A673 (cell line): ENCODE measurements around the gene MRPL40. TPM values are rescaled to one million over a fixed set of nuclear protein-coding genes. Genes with fewer than 3 reads are reported as not detected.

ENCODE experiments used
- BruUV-seq: library from RNA; stranded (reverse); fragments of 400-500 nt; replicated peaks from 2 replicates; lab custom pipeline; 2021; lab: Mats Ljungman, UMichigan
- CTCF ChIA-PET: fragments of 300-600 bp; sonication (Branson Sonifier 250); formaldehyde crosslinking; loops from one replicate; lab custom pipeline; 2022; ENCODE audit warnings: antibody characterized with exemption; lab: Charles Lee
- POLR2A ChIA-PET: fragments of 300-600 bp; sonication (Branson Sonifier 250); formaldehyde crosslinking; loops from one replicate; lab custom pipeline; 2022; ENCODE audit warnings: antibody characterized with exemption; ENCODE audit not compliant: low non-redundant PET; lab: Charles Lee
- DNase-seq: peaks from one replicate; pipeline ENCODE4 v3.0.0-alpha.2; 2015; ENCODE audit warnings: low spot score
- H3K27ac ChIP-seq: fragments of 200-600 bp; sonication (generic); 2 replicates; pipeline ENCODE4 v1.5.1; 2016; ENCODE audit warnings: mixed run types, low read depth, mild to moderate bottlenecking, mixed read lengths, antibody characterized with exemption, low read length; ENCODE audit not compliant: poor library complexity, severe bottlenecking
- H3K27me3 ChIP-seq: fragments of 200-600 bp; sonication (generic); replicated peaks from 2 replicates; pipeline ENCODE4 v1.6.1; 2017; ENCODE audit warnings: mixed run types, low read depth, mild to moderate bottlenecking, mixed read lengths, antibody characterized with exemption, low read length; ENCODE audit not compliant: insufficient read depth, poor library complexity
- H3K36me3 ChIP-seq: fragments of 200-600 bp; sonication (generic); 2 replicates; pipeline ENCODE4 v1.6.1; 2016; ENCODE audit warnings: mixed run types, mild to moderate bottlenecking, mixed read lengths, antibody characterized with exemption, low read length; ENCODE audit not compliant: insufficient read depth, poor library complexity, severe bottlenecking
- H3K4me1 ChIP-seq: fragments of 200-600 bp; sonication (generic); 2 replicates; pipeline ENCODE4 v1.6.1; 2017; ENCODE audit warnings: mixed run types, mild to moderate bottlenecking, mixed read lengths, antibody characterized with exemption, low read length; ENCODE audit not compliant: insufficient read depth, poor library complexity, severe bottlenecking
- H3K4me3 ChIP-seq: fragments of 200-600 bp; sonication (generic); 2 replicates; pipeline ENCODE4 v1.5.1; 2016; ENCODE audit warnings: low read depth, mixed run types, mild to moderate bottlenecking, mixed read lengths, low read length; ENCODE audit not compliant: poor library complexity, severe bottlenecking
- H3K9me3 ChIP-seq: fragments of 200-600 bp; sonication (generic); 2 replicates; pipeline ENCODE4 v1.6.1; 2016; ENCODE audit warnings: mixed run types, low read depth, mild to moderate bottlenecking, mixed read lengths, antibody characterized with exemption, low read length; ENCODE audit not compliant: poor library complexity, severe bottlenecking
- CTCF ChIP-seq: fragments of 300-800, 200-600 bp; sonication (generic); conservative IDR thresholded peaks from 2 replicates; pipeline ENCODE4 v1.5.1; 2017; ENCODE audit warnings: low read depth, mild to moderate bottlenecking, antibody characterized with exemption, low read length, moderate library complexity, mixed read lengths
- EZH2 ChIP-seq: fragments of 200-600 bp; sonication (generic); IDR thresholded peaks from 2 replicates; pipeline ENCODE4 v1.6.1; 2017; ENCODE audit warnings: borderline replicate concordance, low read depth, mild to moderate bottlenecking, mixed read lengths, antibody characterized with exemption, low read length; ENCODE audit not compliant: poor library complexity, severe bottlenecking
- intact Hi-C: fragments of 100-400 bp; cut with micrococcal nuclease; formaldehyde crosslinking; loops from one replicate; pipeline ENCODE4 v1.10.0; 2022; ENCODE audit not compliant: unreplicated experiment
- total RNA-seq: library from RNA; stranded (reverse); gene quantifications from 2 replicates; pipeline ENCODE4 v1.2.3, GENCODE V29; 2021

MRPL40 gene
- total RNA-seq, 1 experiment from 2014 or later, result 21.9 TPM

GRCh38 chr22:19398206-19398605 is 34.1 kb upstream of the MRPL40 start:
- Histone ChIP-seq H3K4me3 (no peak overlapping the region), H3K27me3 (no peaks in the 10 kb centered on the region), H3K36me3 (peaks cover 39% of the 10 kb centered on the region), H3K4me1 (no peaks in the 10 kb centered on the region), H3K27ac (no peak overlapping the region), H3K9me3 (no peaks in the 10 kb centered on the region)
- ChIA-PET CTCF (no interaction called here), POLR2A (no interaction called here)
- DNase-seq, result no peak
- intact Hi-C loops, result no loop called here
- BruUV-seq, result no TSS peak
- no peak for TF ChIP-seq EZH2
- TF ChIP-seq CTCF, result no peak

GRCh38 chr22:19398652-19399051 is 33.7 kb upstream of the MRPL40 start:
- no peaks in the 10 kb centered on the region for H3K27me3 ChIP-seq
- CTCF ChIA-PET, result no interaction called here
- intact Hi-C loops, result no loop called here
- no TSS peak for BruUV-seq
- POLR2A ChIA-PET, result interaction anchor here (0.6 kb wide), 1 partner anchor 127 kb away, joined by 6 read pairs; no protein-coding TSS in a partner anchor
- H3K4me1 ChIP-seq, result no peaks in the 10 kb centered on the region
- H3K4me3 ChIP-seq, result no peak overlapping the region
- no peak for DNase-seq
- no peak overlapping the region for H3K27ac ChIP-seq
- no peaks in the 10 kb centered on the region for H3K9me3 ChIP-seq
- H3K36me3 ChIP-seq, result peaks cover 37% of the 10 kb centered on the region
- TF ChIP-seq CTCF (no peak), EZH2 (no peak)

GRCh38 chr22:19400881-19401280 is 31.5 kb upstream of the MRPL40 start:
- no peaks in the 10 kb centered on the region for H3K9me3 ChIP-seq
- ChIA-PET POLR2A (no interaction called here), CTCF (no interaction called here)
- TF ChIP-seq CTCF, result no peak
- no peak for TF ChIP-seq EZH2
- H3K4me1 ChIP-seq, result no peaks in the 10 kb centered on the region
- no peak overlapping the region for H3K4me3 ChIP-seq
- peaks cover 31% of the 10 kb centered on the region for H3K36me3 ChIP-seq
- H3K27ac ChIP-seq, result no peak overlapping the region
- BruUV-seq, result no TSS peak
- no peak for DNase-seq
- H3K27me3 ChIP-seq, result no peaks in the 10 kb centered on the region
- intact Hi-C loops, result no loop called here
